HUES64 (cell line): ENCODE measurements around the gene AGAP2.

ENCODE experiments used
- H3K27ac ChIP-seq: 2 replicates; pipeline ENCODE4 v1.7.0; 2013; ENCODE audit warnings: low read depth, low read length, inconsistent platforms
- H3K27me3 ChIP-seq: 2 replicates; pipeline ENCODE4 v1.6.1; 2013; ENCODE audit warnings: mild to moderate bottlenecking, low read length; ENCODE audit not compliant: insufficient read depth
- H3K36me3 ChIP-seq: 2 replicates; pipeline ENCODE4 v1.6.1; 2013; ENCODE audit warnings: mild to moderate bottlenecking, low read length; ENCODE audit not compliant: insufficient read depth
- H3K4me1 ChIP-seq: 2 replicates; pipeline ENCODE4 v1.6.1; 2013; ENCODE audit warnings: mild to moderate bottlenecking, low read length, moderate library complexity; ENCODE audit not compliant: insufficient read depth
- H3K4me3 ChIP-seq: 2 replicates; pipeline ENCODE4 v1.5.1; 2013; ENCODE audit warnings: mild to moderate bottlenecking, low read length, moderate library complexity
- H3K9ac ChIP-seq: 2 replicates; pipeline ENCODE4 v1.6.1; 2013; ENCODE audit warnings: mild to moderate bottlenecking, low read depth, low read length
- H3K9me3 ChIP-seq: 2 replicates; pipeline ENCODE4 v1.6.1; 2013; ENCODE audit warnings: low read depth, low read length; ENCODE audit not compliant: insufficient read depth
- WGBS: fragments of 150-250, 120-280 bp; methylation state at CpG from one replicate; pipeline ENCODE4 v1.1.7; 2013; ENCODE audit warnings: missing lambda C conversion rate; 5-methylcytosine and 5-hydroxymethylcytosine counted together

AGAP2 gene

GRCh38 chr12:57767305-57767698 is 28.8 kb upstream of the AGAP2 start:
- peak overlapping the region; percentile 32; the same call in 1 of the 2 replicates for H3K27ac ChIP-seq
- H3K36me3 ChIP-seq, result peaks cover 33% of the 10 kb centered on the region
- no peaks in the 10 kb centered on the region for H3K9me3 ChIP-seq
- H3K9ac ChIP-seq, result no peak overlapping the region
- H3K27me3 ChIP-seq, result peaks cover 55% of the 10 kb centered on the region
- H3K4me3 ChIP-seq, result peak overlapping the region; percentile 56; the same call in 1 of the 2 replicates
- H3K4me1 ChIP-seq, result peaks cover 15% of the 10 kb centered on the region

- H3K36me3 ChIP-seq, result peaks cover 33% of the 10 kb centered on the region
- no peaks in the 10 kb centered on the region for H3K9me3 ChIP-seq
- H3K27ac ChIP-seq, result peak within 1 kb of the TSS; percentile 32; the same call in 1 of the 2 replicates
- 5% methylated on average over 38 of the region's 38 CpGs for WGBS
- H3K9ac ChIP-seq, result no peak within 1 kb of the TSS; the same call in 1 of the 2 replicates
- H3K4me3 ChIP-seq, result peak within 1 kb of the TSS; percentile 56
- H3K27me3 ChIP-seq, result peaks cover 59% of the 10 kb centered on the region
- H3K4me1 ChIP-seq, result peaks cover 15% of the 10 kb centered on the region
Observed at GRCh38 chr12:57766464-57767304, 28.1 kb upstream of the AGAP2 start, which contains the start of gene CYP27B1. Gene CYP27B1 (minus strand): TSS chr12:57767078. CDS start chr12:57767041, 37 bp downstream.

GRCh38 chr12:57765698-57766463 is 27.3 kb upstream of the AGAP2 start:
- peaks cover 31% of the 10 kb centered on the region for H3K36me3 ChIP-seq
- H3K9me3 ChIP-seq, result no peaks in the 10 kb centered on the region
- peak overlapping the region; percentile 56 for H3K4me3 ChIP-seq
- WGBS, result 4% methylated on average over 40 of the region's 40 CpGs
- H3K4me1 ChIP-seq, result peaks cover 10% of the 10 kb centered on the region
- no peak overlapping the region for H3K27ac ChIP-seq
- no peak overlapping the region; the same call in 1 of the 2 replicates for H3K9ac ChIP-seq
- peaks cover 59% of the 10 kb centered on the region for H3K27me3 ChIP-seq

GRCh38 chr12:57765003-57765697 is 26.6 kb upstream of the AGAP2 start:
- peak overlapping the region; percentile 11 for H3K9ac ChIP-seq
- peaks cover 9% of the 10 kb centered on the region for H3K4me1 ChIP-seq
- peaks cover 59% of the 10 kb centered on the region for H3K27me3 ChIP-seq
- 1% methylated on average over 60 of the region's 60 CpGs for WGBS
- peaks cover 24% of the 10 kb centered on the region for H3K36me3 ChIP-seq
- no peaks in the 10 kb centered on the region for H3K9me3 ChIP-seq
- peak overlapping the region; percentile 56 for H3K4me3 ChIP-seq
- no peak overlapping the region for H3K27ac ChIP-seq

GRCh38 chr12:57764662-57765002 is 26.1 kb upstream of the AGAP2 start:
- Histone ChIP-seq H3K27me3 (peaks cover 59% of the 10 kb centered on the region), H3K9ac (peak overlapping the region; percentile 11), H3K4me1 (peaks cover 9% of the 10 kb centered on the region), H3K4me3 (peak overlapping the region; percentile 56), H3K27ac (no peak overlapping the region), H3K36me3 (peaks cover 19% of the 10 kb centered on the region), H3K9me3 (no peaks in the 10 kb centered on the region)
- WGBS, result 23% methylated on average over 17 of the region's 17 CpGs

GRCh38 chr12:57763881-57764661 is 25.5 kb upstream of the AGAP2 start:
- Histone ChIP-seq H3K9ac (no peak overlapping the region), H3K4me1 (peaks cover 9% of the 10 kb centered on the region), H3K27ac (no peak overlapping the region), H3K27me3 (peaks cover 59% of the 10 kb centered on the region), H3K36me3 (peaks cover 14% of the 10 kb centered on the region), H3K4me3 (peak overlapping the region; percentile 56), H3K9me3 (no peaks in the 10 kb centered on the region)
- WGBS, result 78% methylated on average over 6 of the region's 6 CpGs

- H3K4me3 ChIP-seq, result no peak overlapping the region
- no peak overlapping the region for H3K27ac ChIP-seq
- H3K4me1 ChIP-seq, result peaks cover 8% of the 10 kb centered on the region
- no peak overlapping the region for H3K9ac ChIP-seq
- H3K9me3 ChIP-seq, result no peaks in the 10 kb centered on the region
- peaks cover 64% of the 10 kb centered on the region for H3K27me3 ChIP-seq
- 93% methylated on average over 2 of the region's 2 CpGs for WGBS
- H3K36me3 ChIP-seq, result no peaks in the 10 kb centered on the region
Observed at GRCh38 chr12:57762463-57762862, 23.9 kb upstream of the AGAP2 start.

GRCh38 chr12:57761391-57761998 is 23.0 kb upstream of the AGAP2 start:
- Histone ChIP-seq H3K9me3 (no peaks in the 10 kb centered on the region), H3K27ac (no peak overlapping the region), H3K9ac (no peak overlapping the region), H3K36me3 (no peaks in the 10 kb centered on the region), H3K4me3 (no peak overlapping the region), H3K4me1 (0 out of 2 replicates have a peak, but pooled peaks cover 3% of the 10 kb centered on the region), H3K27me3 (peaks cover 64% of the 10 kb centered on the region)
- 85% methylated on average over 4 of the region's 4 CpGs for WGBS

- no peak overlapping the region for H3K4me3 ChIP-seq
- 96% methylated on average over 1 of the region's 3 CpGs for WGBS
- H3K27me3 ChIP-seq, result peaks cover 64% of the 10 kb centered on the region
Observed at GRCh38 chr12:57760347-57760982, 21.9 kb upstream of the AGAP2 start.

More at GRCh38 chr12:57760347-57760982, 21.9 kb upstream of the AGAP2 start:
- Histone ChIP-seq H3K36me3 (no peaks in the 10 kb centered on the region), H3K9ac (no peak overlapping the region), H3K4me1 (0 out of 2 replicates have a peak, but pooled peaks cover 6% of the 10 kb centered on the region), H3K9me3 (no peaks in the 10 kb centered on the region), H3K27ac (no peak overlapping the region)
